GM12872 (cell line): ENCODE measurements around the gene ADCY4.

Source experiments
- CTCF ChIP-seq: IDR thresholded peaks from 3 replicates; pipeline ENCODE4 v1.5.1; 2011; ENCODE audit warnings: low read depth, mild to moderate bottlenecking, low read length, moderate library complexity; ENCODE audit not compliant: insufficient read depth

ADCY4 gene

GRCh38 chr14:24353559-24354481 is 18.9 kb upstream of the ADCY4 start:
- no peak for TF ChIP-seq CTCF

GRCh38 chr14:24351517-24351916 is 16.6 kb upstream of the ADCY4 start:
- no peak for TF ChIP-seq CTCF

GRCh38 chr14:24349742-24350141 is 14.9 kb upstream of the ADCY4 start:
- no peak for TF ChIP-seq CTCF

- TF ChIP-seq CTCF, result no peak
These were observed 13.3 kb upstream of the ADCY4 start for GRCh38 chr14:24348186-24348585.

- no peak for TF ChIP-seq CTCF
These were observed 12.3 kb upstream of the ADCY4 start for GRCh38 chr14:24347134-24347533.

- TF ChIP-seq CTCF, result no peak
These were observed 9.2 kb upstream of the ADCY4 start for GRCh38 chr14:24343795-24344660.

GRCh38 chr14:24342889-24343288 is 8.0 kb upstream of the ADCY4 start:
- no peak for TF ChIP-seq CTCF
